Measurements from ENCODE around the gene DPYSL5. TPM values are rescaled to one million over a fixed set of nuclear protein-coding genes. Genes with fewer than 3 reads are reported as not detected.

Gene DPYSL5
- total and polyA plus RNA-seq, 2 of the 13 experiments (the other 11 are each of a cell fraction or from before 2014, with no cell fraction given), result 0.15 TPM; not detected in 1

DNA sequence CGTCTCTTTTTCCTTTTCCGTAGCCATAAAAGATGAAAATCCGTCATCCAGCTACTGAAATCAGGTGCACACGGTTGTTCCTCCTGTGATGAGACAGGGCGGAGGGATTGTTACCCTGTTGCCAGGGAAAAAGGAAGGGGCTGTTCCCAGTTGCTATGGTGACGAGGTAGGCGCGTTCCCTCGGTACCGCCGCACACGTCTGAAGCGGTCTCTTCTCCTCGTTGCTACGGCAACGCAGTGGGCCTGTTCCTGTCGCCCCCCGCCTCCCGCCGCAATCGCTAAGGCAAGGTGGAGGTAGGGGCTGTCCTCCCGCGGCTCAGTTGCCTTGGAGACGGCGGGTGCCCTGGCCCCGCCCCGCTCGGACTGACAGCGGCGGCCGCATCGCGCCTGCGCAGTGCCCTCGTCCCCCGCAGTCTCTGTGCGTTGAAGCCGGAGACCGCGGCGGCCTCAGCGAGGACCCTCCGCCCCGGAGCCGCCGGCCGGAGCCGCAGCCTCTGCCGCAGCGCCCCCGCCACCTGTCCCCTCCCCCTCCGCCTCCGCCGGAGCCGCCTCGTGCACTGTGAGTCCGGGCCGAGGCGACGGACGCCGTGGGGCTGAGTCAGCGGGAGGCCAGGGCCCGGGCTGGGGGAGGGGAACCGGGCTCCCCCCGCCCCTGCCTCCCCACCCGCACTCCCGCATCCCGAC is 122.5 kb downstream of the DPYSL5 start, which contains the start of gene MAPRE3 (continued):
- TF ChIP-seq ZNF331 (CRISPR knock-in tag; IDR thresholded peaks at IDR 0.05) (peak; percentile 9; the same call in 1 of the 2 replicates), SMAD3 (CRISPR knock-in tag; IDR thresholded peaks at IDR 0.05) (no peak), KDM5A (IDR thresholded peaks at IDR 0.05; ENCODE audit: borderline replicate concordance, low read length) (no peak), CAMTA2 (CRISPR knock-in tag; IDR thresholded peaks at IDR 0.05; ENCODE audit: borderline replicate concordance) (no peak), ZNF225 (CRISPR knock-in tag; IDR thresholded peaks at IDR 0.05) (0 out of 2 replicates have a peak, but pooled peaks have one; percentile 35), ZNF709 (CRISPR knock-in tag; IDR thresholded peaks at IDR 0.05) (0 out of 2 replicates have a peak, but pooled peaks have one; percentile 56), CHD4 (IDR thresholded peaks at IDR 0.05; ENCODE audit: borderline replicate concordance, low read length) (no peak), MAF1 (CRISPR knock-in tag; IDR thresholded peaks at IDR 0.05; ENCODE audit: borderline replicate concordance) (no peak), ZFX (CRISPR knock-in tag; IDR thresholded peaks at IDR 0.05; ENCODE audit: low read depth) (peak; percentile 61; the same call in 1 of the 2 replicates), MAZ (IDR thresholded peaks at IDR 0.05; ENCODE audit: borderline replicate concordance, low read depth, low read length) (no peak), MAZ (CRISPR knock-in tag; IDR thresholded peaks at IDR 0.05; ENCODE audit: low read depth) (peak; percentile 75; the same call in 1 of the 2 replicates), TCF7L2 (IDR thresholded peaks at IDR 0.05; ENCODE audit: low read depth, low read length) (no peak), HIVEP1 (CRISPR knock-in tag; IDR thresholded peaks at IDR 0.05) (no peak), ZNF431 (CRISPR knock-in tag; IDR thresholded peaks at IDR 0.05; ENCODE audit: borderline replicate concordance, low read depth) (no peak), KDM4B (CRISPR knock-in tag; IDR thresholded peaks at IDR 0.05) (no peak), YY1 (IDR thresholded peaks at IDR 0.05; ENCODE audit: insufficient read depth, insufficient replicate concordance, low read depth, low read length) (no peak)
- TF ChIP-seq, protein P1, sequence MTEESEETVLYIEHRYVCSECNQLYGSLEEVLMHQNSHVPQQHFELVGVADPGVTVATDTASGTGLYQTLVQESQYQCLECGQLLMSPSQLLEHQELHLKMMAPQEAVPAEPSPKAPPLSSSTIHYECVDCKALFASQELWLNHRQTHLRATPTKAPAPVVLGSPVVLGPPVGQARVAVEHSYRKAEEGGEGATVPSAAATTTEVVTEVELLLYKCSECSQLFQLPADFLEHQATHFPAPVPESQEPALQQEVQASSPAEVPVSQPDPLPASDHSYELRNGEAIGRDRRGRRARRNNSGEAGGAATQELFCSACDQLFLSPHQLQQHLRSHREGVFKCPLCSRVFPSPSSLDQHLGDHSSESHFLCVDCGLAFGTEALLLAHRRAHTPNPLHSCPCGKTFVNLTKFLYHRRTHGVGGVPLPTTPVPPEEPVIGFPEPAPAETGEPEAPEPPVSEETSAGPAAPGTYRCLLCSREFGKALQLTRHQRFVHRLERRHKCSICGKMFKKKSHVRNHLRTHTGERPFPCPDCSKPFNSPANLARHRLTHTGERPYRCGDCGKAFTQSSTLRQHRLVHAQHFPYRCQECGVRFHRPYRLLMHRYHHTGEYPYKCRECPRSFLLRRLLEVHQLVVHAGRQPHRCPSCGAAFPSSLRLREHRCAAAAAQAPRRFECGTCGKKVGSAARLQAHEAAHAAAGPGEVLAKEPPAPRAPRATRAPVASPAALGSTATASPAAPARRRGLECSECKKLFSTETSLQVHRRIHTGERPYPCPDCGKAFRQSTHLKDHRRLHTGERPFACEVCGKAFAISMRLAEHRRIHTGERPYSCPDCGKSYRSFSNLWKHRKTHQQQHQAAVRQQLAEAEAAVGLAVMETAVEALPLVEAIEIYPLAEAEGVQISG (CRISPR knock-in tag; IDR thresholded peaks at IDR 0.05), result peak; percentile 43; the same call in 1 of the 2 replicates
- TF ChIP-seq, protein P2, sequence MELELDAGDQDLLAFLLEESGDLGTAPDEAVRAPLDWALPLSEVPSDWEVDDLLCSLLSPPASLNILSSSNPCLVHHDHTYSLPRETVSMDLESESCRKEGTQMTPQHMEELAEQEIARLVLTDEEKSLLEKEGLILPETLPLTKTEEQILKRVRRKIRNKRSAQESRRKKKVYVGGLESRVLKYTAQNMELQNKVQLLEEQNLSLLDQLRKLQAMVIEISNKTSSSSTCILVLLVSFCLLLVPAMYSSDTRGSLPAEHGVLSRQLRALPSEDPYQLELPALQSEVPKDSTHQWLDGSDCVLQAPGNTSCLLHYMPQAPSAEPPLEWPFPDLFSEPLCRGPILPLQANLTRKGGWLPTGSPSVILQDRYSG (CRISPR knock-in tag; IDR thresholded peaks at IDR 0.05), result no peak
- TF ChIP-seq, protein P3, sequence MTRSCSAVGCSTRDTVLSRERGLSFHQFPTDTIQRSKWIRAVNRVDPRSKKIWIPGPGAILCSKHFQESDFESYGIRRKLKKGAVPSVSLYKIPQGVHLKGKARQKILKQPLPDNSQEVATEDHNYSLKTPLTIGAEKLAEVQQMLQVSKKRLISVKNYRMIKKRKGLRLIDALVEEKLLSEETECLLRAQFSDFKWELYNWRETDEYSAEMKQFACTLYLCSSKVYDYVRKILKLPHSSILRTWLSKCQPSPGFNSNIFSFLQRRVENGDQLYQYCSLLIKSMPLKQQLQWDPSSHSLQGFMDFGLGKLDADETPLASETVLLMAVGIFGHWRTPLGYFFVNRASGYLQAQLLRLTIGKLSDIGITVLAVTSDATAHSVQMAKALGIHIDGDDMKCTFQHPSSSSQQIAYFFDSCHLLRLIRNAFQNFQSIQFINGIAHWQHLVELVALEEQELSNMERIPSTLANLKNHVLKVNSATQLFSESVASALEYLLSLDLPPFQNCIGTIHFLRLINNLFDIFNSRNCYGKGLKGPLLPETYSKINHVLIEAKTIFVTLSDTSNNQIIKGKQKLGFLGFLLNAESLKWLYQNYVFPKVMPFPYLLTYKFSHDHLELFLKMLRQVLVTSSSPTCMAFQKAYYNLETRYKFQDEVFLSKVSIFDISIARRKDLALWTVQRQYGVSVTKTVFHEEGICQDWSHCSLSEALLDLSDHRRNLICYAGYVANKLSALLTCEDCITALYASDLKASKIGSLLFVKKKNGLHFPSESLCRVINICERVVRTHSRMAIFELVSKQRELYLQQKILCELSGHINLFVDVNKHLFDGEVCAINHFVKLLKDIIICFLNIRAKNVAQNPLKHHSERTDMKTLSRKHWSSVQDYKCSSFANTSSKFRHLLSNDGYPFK (CRISPR knock-in tag; IDR thresholded peaks at IDR 0.05; ENCODE audit: borderline replicate concordance), result peak; percentile 9; the same call in 1 of the 2 replicates
- TF ChIP-seq, protein P4, sequence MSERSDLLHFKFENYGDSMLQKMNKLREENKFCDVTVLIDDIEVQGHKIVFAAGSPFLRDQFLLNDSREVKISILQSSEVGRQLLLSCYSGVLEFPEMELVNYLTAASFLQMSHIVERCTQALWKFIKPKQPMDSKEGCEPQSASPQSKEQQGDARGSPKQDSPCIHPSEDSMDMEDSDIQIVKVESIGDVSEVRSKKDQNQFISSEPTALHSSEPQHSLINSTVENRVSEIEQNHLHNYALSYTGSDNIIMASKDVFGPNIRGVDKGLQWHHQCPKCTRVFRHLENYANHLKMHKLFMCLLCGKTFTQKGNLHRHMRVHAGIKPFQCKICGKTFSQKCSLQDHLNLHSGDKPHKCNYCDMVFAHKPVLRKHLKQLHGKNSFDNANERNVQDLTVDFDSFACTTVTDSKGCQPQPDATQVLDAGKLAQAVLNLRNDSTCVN (CRISPR knock-in tag; IDR thresholded peaks at IDR 0.05; ENCODE audit: borderline replicate concordance), result no peak; the same call in 1 of the 2 replicates

All from HepG2 (cell line).